NCI-H1048 (cell line): Measurements from ENCODE around the gene ATP4A.

ENCODE experiments used
- DNase-seq: peaks from one replicate; lab custom pipeline; 2025; lab: John Stamatoyannopoulos, UW

Gene ATP4A

DNA sequence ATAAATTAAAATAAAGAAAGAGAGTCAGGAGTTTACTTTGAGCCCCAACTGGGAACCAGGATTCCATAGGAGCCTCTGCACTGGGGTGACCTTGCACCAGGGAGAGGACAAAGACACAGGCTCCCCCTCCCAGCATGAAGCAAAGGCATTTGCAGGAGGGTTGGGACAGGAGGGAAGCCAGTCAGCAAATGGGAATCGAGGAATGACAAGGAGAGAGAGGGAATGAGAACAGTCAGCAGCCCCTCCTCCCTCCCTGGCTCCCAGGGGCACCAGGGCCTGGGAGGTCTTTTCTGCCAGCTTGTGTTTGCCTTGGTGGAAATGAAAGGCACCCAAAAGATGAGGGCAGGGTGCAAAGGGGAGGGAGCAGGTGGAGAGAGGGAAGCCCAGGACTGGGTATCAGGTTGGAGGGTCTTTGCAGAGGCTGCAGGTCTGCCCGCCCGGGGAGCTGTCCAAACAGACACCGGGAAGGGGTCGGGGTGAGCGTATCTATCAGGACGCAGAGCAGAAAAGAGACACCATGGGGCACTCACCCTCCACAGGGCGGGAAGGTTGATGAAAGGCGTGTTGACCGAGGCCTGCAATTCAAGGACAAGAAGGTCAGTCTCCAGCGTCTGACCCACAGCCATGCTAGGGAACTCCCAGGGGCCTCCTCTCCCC is 39.1 kb downstream of the ATP4A start:
- DNase-seq = no peak

GRCh38 chr19:35522745-35523327 is 40.6 kb downstream of the ATP4A start:
- DNase-seq = no peak

DNA sequence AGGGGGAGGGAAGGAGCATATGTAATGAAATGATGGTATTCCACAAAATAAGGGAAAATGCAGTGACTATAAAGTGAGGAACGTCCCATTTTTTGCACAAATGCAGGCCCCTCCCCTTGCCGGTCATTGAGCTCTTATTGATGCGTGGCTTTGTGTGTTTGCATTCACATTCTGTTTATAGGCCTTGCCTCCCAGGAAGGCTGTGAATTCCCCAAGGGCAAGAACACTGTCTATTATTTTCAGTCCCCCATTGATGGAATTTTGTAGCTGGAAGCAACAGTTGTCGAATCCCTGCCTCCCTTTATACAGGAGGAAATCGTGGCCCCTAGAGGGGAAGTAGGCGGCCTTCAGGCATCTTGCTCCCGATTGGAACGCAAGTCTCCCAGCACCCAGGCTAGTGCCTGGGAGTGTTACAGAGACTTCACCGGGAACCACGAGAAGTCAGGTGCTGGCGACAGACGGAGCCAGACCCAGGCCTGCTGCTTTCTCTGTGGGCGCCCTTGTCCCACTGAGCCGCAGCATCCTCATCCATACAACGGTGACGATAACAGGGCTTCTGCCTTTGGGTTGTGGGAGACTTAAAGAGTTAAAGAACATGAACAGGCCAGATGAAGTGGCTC is 42.2 kb downstream of the ATP4A start:
- DNase-seq = no peak

DNA sequence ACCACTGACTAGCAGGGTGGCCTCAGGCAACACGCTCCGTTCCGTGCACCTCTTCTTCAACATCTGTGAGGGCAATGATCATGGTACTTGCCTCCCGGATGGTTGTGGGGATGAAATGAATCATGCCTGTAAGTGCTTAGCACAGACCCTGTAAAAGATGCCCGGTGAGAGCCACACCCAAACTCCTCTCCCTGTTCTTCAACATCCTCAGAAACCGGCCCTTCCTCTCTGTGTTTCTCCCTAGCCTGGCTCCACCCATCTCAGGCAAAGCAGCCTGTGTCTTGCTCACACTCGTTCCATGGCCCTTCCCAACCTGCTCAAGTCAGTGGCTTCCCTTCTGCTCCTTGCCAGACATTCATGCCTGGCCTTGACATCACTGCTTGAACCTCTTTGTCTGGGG is 44.2 kb downstream of the ATP4A start:
- no peak for DNase-seq

- no peak for DNase-seq
These were observed 45.1 kb downstream of the ATP4A start for GRCh38 chr19:35518313-35518712.

- DNase-seq = no peak
These were observed 46.1 kb downstream of the ATP4A start for GRCh38 chr19:35517342-35517741.

DNA sequence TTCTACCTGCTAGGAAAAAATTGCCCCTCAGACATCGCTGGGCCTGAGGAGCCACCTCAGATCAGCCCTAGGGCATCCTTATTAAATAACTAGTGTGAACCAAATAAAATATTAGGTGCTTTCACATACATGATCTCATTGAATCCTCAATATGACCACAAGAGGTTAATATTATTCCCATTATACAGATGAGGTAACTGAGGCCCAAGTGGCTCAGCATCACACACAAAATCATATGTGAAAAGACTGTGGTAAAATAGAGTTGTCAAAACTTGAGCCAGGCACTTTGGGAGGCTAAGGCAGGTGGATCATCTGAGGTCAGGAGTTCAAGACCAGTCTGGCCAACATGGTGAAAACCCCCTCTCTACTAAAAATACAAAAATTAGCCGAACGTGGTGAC is 47.1 kb downstream of the ATP4A start:
- DNase-seq = no peak

DNA sequence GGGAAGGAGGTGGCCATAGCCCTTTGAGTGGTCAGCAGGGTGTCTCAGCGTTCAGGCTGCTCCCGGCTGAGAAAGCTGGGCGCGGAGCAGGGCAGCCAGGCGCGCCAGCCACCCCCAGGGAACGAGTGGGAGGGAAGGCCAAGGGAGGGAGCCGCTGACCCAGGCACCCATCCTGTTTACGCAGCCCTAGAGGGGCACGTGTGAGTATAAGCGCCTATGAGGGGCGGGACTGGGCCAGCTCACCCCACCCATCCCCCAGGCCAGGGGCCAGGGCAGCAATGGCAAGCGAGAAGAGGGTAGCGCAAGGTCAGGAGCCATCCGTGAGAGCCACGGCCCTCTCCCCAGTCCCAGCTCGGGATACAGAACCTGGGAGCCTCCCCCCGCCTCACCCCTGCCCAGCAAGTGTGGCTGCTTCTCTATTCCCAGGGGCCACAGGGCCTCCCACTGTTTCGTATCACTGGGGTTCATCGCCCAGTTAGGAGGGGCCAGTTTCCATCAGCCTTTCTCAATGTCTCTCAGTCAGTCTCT is 49.1 kb downstream of the ATP4A start:
- no peak for DNase-seq

- no peak for DNase-seq
These were observed 49.7 kb downstream of the ATP4A start, which contains the start of gene DMKN for GRCh38 chr19:35513628-35514281. TSS of gene DMKN (minus strand) at chr19:35513649. CDS start at chr19:35513475, 174 bp downstream.

GRCh38 chr19:35512831-35513627 is 50.4 kb downstream of the ATP4A start:
- DNase-seq = no peak

DNA sequence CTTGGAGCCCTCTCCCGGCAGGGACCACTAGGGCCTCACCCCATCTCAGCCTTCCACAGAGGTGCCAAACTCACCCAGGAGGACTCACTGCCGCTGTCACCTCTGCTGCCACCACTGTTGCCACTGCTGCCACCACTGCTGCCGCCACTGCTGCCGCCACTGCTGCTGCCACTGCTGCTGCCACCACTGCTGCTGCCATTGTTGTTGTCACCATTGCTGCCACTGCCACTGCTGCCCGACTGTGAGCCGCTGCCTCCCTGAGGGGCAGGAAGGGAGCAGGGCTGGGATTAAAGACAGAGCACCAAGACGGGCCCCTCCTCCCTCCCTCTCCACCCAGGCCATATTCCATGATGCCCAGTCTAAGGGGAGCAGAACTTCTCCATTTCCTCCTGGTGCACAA is 52.1 kb downstream of the ATP4A start:
- DNase-seq = no peak

GRCh38 chr19:35510626-35510964 is 52.9 kb downstream of the ATP4A start:
- no peak for DNase-seq

DNA sequence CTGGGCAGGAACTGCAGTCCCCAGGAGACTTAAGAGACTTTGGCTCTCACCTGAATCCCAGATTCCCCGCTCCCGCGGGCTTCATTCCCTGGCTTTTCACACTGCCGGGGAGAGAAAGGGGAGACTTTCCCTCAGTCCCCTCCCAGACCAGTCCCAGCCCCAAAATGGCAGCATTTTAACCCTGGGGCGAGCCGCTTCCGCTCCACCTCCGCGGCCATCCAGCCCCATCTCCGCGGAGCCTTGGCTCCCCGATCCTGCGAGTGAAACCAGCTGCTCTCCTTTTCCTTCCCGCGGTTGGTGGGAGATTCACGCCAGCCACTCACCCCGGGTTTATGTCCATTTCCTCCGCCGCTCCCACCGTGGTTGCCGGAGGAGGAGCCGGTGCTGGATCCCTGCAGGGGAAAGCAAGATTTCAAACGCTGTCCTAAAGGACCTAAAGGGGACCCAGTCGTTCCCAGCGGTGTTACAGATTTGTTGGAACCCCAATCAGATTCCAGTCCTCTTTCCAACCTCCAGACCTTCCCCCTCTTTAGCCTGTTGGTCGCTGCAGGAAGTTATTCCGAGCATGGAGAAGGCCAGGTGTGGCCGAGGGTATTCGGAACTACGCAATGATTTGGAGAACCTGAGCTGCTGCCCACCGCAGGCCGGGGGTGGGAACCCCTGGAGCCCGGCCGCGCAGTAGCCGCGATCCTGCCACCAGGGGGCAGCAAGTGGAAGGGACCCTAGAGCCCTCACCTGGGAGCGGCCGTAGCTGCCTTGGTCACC is 53.4 kb downstream of the ATP4A start:
- no peak for DNase-seq

DNA sequence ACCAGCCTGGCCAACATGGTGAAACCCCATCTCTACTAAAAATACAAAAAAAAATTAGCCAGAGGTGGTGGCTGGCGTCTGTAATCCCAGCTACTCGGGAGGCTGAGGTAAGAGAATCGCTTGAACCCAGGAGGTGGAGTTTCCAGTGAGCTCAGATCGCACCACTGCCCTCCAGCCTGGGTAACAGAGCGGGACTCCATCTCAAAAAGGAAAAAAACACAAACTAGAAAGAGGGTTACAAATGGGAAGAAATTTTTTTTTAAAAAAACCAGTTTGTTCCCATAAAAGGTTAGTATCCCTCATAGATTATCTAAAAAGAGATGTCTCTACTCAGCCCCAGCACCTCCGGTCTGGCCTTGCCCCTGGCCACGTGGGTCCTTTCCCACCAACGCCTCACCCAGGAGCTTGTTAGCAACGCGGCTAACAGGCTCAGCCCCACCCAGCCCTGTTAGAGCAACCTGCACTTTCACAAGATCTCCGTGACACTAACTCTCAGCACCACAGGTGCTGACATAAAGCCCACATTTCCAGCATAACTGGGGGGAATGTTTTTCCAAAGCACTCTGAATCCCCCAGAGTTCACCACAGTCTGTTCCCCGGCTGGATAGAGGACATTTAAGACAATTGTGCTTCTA is 54.3 kb downstream of the ATP4A start:
- no peak for DNase-seq

- DNase-seq = no peak
These were observed 55.3 kb downstream of the ATP4A start for GRCh38 chr19:35508129-35508528.

GRCh38 chr19:35507561-35507960 is 55.9 kb downstream of the ATP4A start:
- no peak for DNase-seq

DNA sequence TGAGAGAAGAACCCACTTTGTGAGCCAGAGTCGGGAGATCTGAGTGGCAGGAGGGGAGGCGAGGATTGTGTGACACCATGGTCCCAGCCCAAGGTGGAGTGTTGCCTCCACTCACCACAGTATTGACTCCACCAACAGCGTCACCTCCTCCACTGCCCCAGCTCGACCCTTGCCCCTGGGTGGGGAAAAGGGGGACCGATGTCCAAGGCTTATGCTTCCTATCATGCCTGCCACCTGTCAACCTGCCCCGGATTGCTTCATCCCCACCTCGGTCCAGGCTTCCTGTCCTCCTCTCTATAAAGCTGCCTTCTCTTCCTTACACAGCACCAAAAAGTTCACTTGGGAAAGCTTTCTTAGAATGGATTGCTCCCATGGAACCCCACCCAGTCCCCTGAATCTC is 57.4 kb downstream of the ATP4A start:
- no peak for DNase-seq

DNA sequence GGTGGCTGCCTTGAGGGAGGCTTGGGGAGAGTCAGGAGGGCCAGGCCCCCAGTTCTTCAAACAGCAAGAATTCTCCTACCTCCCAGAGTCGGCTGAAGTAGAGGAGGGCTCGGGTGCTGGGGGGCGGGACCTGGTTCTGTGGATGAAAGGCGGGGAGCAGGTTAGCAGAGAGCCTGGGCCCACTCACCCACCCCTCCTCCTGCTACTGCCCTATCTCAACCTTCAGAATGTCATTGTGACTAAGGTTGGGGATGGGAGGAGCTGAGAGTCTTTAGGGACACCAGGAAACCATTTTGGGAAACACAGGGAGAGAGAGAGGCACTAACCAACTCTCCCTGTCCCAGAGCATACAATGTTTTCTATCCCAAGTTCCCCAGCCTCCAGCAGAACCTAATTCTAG is 60.7 kb downstream of the ATP4A start:
- no peak for DNase-seq

- DNase-seq = no peak
These were observed 61.8 kb downstream of the ATP4A start for GRCh38 chr19:35501684-35502083.

- DNase-seq = no peak
These were observed 62.8 kb downstream of the ATP4A start for GRCh38 chr19:35500611-35501010.
